Activated CD8-positive, alpha-beta memory T cell treated with anti-CD3 and anti-CD28 coated beads, Interleukin-2, amount 50 U/mL, for 24 hours (primary cell): ENCODE measurements around the gene C20orf96.
A peak's percentile ranks its signal among the peaks of the same experiment; 100 is the strongest.
"Not testable (repeated sequence)": the region's sequence is repeated elsewhere in the genome, so short reads cannot be mapped to it uniquely, and the experiment has no call there.

Experiments
- DNase-seq: peaks from one replicate; pipeline ENCODE4 v3.0.0-alpha.2; 2020; ENCODE audit errors: extremely low read depth

C20orf96 gene, protein sequence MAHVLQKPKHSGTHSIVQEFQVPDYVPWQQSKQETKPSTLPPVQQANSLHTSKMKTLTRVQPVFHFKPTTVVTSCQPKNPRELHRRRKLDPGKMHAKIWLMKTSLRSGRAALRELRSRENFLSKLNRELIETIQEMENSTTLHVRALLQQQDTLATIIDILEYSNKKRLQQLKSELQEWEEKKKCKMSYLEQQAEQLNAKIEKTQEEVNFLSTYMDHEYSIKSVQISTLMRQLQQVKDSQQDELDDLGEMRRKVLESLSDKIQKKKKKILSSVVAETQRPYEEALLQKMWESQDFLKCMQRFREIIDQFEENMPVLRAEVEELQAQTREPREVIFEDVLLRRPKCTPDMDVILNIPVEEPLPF

DNA sequence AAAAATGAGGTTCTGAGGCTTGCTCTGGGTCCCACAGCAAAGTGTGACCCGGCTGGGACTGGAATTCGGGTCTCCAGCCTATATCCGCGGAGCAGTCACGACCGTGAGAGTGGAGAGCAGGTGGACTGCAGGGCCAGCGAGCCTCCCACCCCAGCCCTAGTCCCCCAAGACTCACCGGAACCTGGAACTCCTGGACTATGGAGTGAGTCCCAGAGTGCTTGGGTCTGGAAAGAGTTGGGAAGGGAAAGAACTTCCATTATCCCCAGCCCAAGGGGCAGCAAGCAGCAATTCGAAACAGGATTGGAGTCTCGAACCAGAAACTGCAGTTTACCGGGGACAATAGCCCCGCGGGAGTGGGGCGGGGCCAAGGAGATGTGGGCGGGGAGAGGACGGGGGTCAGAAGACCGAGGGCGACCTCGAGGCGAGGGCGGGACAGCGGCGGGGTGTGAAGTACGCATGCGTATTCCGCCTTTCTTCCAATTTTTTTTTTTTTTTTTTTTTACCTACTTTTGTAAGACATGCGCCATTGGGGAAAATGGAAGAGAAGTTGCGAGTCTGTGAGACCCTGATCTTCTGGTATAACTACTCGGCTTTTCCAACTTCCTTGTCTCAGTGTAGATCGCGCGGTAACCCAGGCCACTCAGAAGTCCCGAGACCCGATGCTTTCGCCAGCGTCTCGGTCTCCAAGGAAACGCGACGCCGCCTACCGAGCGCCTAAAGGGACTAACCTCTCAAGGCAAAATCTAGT is at the start of gene C20orf96:
C20orf96 (minus strand) TSS at position 667 of the 748 bp plus-strand sequence; CDS start at position 527, 140 bp downstream.
- peak; percentile 64 for DNase-seq

DNA sequence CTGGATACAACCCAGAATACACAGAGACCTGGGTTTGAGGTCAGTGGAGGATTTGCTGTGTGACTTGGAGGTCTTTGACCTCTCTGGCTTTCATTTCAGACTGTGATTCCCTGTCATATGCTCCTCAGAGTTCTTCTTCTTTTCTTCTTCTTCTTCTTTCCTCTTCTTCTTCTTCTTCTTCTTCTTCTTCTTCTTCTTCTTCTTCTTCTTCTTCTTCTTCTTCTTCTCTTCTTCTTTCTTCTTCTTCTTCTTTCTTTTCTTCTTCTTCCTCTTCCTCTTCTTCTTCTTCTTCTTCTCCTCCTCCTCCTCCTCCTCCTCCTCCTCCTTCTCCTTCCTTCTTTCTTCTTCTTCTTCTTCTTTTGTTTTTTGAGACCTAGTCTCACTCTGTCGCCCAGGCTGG is 45.5 kb upstream of the C20orf96 start:
- DNase-seq, result not testable (repeated sequence)

DNA sequence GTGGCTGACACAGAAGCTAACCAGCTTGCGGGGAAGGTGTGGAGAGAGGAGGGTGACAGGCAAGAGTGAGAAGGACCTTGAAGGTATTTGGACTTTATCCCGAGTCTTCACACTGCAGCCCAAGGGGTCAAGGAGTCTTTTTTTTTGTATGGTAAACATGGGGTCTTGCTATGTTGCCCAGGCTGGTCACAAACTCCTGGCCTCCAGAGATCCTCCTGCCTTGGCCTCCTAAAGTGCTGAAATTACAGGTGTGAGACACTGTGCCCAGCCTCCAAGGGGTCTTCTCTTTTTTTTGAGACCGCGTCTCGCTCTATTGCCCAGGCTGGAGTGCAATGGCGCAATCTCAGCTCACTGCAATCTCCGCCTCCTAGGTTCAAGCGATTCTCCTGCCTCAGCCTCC is 44.0 kb upstream of the C20orf96 start:
- DNase-seq, result no peak

DNA sequence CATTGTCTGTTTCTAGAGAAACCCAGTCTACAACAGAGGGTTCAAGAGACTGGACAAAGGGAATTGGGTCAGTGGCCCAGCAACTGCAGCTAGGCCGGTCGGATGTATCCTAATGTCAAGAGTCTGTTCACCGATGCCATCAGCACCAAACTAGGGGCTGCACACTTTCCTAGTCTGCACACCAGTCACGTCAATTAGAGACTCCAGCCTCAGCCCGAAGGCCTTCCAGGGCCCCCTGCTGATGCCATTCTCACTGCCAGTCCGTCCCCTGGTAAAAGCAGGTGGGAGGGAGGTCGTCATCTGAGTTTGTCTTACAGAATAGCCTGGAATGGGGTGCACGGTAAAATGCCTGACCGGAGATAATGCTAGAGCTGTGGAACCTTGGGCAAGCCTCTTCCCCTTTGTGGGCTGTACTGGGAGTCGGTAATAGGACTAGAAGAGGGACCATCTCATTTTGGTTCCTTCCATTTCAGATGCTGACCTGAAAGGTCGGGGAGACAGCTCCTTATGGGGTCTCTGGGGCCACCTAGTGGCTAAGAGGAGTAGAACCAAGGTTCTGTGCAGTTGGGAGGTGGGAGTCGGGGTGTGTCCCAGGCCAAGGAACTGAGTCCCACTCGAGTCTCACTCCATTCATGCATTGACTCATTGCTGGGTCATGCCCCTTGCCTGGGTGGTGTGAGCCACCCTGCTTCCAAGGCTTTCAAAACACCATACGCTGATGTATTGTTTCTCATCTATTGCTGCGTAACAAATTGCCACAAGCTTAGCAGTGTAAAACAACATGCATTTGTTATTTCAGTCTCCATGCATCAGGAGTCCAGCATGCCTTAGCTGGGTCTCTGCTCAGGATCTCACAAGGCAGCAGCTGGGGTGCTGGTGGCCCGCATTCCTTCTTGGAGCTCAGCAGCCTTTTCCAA is 39.9 kb upstream of the C20orf96 start:
- no peak for DNase-seq

DNA sequence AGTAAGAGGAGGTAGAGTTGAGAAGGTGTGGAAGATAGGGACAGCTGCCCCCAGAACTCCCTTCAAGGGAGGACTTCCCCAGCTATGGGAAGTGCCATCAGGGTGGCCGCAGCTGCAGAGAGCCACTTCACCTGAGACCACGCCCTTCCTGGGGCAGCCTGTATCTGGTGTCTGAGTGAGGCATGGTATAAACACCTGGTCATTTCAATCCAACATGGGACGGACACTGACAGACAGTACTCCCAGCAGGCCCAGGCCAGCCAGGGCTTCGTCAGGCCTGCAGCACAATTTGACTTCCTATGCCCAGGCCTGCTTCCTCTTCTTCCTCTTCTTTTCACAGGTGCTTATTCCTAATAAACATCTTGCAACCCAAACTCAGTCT is 39.3 kb upstream of the C20orf96 start:
- DNase-seq, result no peak

DNA sequence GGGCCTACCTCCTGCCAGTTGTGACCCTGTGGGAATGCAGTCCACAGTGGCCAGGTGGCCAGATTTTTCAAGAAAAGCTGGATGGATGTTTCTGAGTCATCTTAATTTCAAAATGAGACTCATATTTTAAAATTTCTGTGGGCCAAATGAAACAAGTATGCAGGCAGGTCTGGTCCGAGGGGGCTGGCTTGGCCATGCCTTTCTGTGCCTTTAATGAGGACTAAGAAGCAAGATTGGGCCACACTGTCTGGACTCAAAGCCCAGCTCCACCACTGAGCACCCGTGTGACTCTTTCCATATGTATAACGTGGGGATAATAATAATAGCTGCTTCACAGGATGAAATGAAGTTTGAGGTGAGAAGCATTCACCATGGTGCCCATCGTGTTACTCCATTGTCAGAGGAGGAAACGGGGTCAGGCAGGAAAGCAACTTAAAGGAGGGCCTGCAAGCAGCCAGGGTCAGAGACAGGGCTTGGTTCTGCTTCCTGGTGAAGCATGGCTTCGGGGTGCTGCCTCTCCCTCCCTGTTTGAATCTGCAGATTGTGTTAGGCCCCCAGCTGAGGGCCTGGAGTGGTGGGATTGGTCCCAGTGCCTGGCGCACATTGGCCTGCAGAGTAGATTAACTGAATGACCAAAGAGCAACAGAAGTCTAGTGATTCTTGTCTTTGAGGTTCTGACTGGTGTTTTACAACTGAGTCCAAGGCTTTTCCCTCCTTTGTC is 38.6 kb upstream of the C20orf96 start:
- DNase-seq, result no peak

DNA sequence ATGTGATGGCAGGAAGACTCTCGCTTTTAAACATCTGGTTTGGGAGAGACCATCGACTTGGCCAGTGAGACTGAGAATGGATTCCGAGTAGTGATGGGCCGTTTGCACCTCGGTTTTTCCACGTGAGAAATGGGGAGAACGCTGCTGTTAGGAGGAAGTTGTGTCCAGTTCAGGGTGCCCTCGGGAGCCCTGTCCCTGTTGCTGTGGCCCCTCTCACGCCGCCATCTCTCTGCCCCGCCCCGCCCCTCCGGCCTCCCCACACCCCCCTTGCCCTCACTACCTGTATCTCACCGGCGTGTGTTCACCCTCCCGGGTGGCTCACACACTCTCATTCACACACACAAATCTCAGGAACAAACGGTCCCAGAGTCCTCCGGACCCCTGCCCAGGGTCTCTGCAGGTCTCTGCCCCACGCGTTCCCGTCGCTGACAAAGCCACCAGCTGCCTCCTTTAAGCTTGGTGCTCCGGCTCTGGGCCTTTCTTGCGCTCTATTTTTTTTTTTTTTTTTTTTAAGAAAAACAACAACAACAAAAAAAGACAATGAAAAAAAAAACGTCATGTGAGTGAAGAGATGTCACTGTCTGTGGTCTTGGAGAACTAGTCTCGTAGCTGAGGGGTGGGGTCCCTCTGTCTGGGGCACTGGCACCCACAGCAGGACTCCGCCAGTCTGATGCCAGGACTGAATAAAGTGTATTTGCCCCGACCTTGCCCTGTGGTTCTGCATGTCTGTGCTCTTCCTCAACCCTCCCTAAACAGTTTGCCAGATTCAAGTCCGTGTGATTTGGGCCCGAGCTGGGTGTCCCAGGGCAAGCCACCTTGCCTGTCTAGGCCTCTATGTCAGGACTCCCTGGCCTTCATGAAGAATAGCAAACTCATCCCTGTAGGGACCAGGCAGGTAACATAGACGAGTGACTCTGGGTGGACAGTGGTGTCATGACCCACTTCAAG is 37.8 kb upstream of the C20orf96 start:
- no peak for DNase-seq

DNA sequence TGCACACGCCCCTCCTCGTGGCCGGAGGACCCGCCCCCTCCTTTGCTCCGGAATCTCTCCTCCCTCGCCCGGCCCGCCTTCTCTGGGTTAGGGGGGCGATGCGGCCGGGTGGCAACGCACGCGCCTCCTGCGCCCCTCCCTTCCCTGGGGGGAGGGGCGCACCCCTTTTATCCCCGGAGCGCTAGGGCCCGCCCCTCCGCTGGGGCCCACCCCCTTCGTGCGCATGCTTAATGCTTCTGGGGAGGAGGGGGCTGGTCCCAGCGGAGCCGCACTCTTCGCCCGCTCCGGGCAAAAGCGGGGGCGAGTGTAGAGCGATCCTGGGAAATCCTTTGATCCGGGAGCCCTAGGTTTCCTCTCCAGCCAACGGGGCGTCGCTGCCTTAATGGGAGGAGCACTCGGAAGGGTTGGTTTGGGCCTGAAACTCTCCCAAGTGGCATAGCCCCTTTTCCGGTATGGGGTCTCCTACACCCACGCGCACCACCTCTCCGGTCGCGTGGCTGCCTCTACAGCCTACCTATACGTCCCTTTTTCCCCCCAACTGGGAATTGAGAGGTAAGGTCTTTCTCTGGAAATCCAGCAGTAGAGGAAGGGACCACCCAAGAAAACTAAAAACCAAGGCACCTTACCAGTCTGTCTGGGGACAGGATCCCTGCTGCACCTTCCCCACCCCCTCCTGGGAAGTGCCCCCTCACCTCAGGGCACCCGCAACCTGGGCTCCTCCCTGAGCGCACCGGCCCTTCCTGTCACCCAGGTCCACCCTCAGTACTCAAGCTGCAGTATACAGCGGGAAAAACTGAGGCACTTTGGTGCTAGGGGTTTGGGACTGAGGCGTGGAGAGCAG is 36.9 kb upstream of the C20orf96 start:
- peak; percentile 38 for DNase-seq

DNA sequence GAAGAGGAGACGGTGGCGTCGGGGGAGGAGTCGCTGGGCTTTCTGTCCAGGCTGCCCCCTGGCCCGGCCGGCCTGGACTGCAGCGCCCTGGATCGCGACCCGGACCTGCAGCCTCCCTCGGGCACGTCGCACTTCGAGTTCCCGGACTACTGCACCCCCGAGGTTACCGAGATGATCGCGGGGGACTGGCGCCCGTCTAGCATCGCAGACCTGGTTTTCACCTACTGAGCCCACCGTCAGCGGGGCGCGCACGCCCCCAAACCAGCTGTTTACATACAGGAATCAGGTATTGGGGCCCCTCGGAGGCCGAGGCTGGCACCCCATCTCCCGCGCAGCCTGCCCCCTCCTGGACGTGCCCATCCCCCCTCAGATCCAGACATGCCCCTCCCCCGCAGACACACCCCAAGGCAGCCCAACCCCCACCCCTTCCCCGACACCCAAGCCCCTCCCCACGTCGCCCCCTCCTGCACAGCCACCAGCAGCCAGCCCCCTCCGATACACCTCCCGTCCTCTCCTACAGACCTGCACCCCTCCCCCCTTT is 36.2 kb upstream of the C20orf96 start:
- DNase-seq, result no peak

DNA sequence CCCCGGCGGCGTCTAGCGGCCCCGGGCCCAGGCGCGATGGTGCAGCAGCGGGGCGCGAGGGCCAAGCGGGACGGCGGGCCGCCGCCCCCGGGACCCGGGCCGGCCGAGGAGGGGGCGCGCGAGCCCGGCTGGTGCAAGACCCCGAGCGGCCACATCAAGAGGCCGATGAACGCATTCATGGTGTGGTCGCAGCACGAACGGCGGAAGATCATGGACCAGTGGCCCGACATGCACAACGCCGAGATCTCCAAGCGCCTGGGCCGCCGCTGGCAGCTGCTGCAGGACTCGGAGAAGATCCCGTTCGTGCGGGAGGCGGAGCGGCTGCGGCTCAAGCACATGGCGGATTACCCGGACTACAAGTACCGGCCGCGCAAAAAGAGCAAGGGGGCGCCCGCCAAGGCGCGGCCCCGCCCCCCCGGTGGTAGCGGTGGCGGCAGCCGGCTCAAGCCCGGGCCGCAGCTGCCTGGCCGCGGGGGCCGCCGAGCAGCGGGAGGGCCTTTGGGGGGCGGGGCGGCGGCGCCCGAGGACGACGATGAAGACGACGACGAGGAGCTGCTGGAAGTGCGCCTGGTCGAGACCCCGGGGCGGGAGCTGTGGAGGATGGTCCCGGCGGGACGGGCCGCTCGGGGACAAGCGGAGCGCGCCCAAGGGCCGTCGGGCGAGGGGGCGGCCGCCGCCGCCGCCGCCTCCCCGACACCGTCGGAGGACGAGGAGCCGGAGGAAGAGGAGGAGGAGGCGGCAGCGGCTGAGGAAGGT is 35.5 kb upstream of the C20orf96 start:
- DNase-seq, result no peak

DNA sequence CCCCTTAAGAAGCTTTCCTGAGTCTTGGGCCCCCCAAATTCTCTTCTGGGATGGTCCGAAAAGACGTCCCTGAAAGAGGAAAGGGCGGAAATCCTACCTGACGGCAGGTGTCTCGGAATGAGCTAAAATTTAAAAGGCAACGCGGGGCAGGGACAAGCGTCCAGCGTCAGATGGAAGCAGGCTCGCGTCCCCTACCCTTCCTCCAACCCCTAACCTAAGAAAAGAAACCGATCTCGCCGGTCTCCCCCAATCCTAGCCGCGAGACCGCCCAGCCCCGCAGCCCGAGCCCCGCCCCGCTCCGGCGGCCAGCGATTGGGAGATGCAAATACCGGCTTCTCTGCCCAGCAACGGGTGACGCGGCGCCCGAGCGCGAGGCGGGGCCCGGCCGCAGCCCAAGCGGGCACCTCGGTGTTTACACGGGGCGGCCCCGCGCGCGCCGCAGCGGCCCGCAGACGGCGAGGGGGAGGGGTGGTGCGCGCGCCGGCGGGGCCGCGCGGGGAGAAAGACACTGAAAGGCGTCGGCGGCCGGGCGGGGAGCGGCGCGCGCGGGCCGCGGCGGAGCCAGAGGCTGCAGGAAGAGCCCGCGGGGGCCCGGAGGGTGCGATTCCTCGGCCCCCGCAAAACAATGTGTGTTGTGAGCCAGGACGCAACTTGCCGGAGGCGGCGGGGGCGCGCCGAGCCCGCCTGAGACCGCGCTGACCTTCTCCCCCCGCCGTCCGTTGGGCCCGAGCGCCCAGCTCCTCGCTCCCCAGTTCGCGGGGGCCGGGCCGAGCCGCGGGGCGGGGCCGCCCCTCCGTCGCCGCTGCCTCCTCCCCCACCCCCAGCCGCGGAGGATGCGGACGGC is 34.7 kb upstream of the C20orf96 start, which contains the start of gene SOX12:
SOX12 (plus strand) TSS at position 508 of the 844 bp plus-strand sequence. CDS start 373 bp downstream, outside the sequence.
- DNase-seq, result peak; percentile 91

DNA sequence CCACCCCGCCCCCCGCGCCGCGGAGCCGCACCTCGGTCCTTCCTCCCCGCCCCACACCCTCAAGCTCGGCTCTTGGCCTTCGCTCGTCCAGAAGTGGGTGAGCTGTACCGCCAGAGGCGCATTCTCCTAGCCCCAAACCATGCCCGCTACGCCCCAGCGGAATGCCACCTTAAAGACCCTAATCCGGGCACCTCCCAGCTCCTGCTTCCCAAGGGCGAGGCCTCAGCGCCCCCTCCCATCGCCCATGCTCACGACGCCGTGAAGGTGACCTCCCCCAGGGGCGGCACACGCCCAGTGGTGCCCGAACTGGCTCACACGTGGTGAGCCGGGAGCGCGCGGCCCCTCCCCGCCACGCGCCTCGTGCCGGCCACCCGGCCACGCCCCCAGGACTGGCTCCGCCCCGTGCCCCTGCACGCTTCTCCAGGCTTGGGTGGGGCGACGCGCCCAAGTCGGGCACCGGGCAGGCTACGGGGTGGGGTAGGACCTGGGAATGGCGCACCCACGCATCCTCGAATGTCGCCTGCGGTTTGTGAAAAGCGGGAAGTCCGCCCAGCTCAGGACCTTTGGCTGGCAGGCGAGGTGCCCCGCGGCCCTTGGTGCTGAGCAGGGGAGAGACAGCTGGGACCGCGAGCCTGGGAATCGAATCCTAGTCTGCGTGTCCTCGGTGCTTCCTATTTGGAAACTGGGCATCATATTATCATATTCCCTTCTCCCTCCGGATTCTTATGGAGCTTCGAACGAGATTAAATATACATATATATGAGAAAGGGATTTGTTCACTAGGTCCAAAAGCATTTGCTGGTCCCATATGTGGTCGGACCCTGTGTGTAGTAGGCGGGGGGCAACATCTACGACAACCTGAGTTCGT is 33.9 kb upstream of the C20orf96 start:
- peak; percentile 64 for DNase-seq

DNA sequence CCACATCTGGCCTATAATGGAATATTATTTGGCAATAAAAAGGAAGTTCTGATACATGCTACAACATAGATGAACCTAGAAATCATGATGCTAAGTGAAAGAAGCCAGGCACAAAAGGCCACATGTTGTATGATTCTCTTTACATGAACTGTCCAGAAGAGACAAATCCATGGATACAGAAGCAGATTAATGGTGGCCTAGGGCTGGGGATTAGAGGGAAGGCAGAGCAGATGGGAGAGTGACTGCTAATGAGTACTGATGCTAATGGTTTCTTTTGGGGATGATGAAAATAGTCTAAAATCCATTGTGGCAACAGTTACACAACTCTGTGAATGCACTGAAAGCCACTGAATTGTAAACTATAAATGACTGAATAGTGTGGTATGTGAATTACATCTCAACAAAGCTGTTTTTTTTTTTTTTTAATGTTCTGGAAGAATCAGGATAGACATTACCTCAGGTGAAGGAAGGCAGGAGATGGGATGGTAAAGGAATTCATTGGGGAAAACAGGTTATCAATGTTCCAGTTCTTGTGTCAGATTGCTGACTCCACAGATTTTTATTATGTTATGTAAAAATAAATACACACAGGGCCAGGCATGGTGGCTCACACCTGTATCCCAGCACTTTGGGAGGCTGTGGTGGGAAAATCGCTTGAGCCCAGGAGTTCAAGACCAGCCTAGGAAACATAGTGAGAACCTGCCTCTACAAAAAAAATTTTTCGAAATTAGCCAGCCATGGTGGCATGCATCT is 25.9 kb upstream of the C20orf96 start:
- DNase-seq, result no peak

DNA sequence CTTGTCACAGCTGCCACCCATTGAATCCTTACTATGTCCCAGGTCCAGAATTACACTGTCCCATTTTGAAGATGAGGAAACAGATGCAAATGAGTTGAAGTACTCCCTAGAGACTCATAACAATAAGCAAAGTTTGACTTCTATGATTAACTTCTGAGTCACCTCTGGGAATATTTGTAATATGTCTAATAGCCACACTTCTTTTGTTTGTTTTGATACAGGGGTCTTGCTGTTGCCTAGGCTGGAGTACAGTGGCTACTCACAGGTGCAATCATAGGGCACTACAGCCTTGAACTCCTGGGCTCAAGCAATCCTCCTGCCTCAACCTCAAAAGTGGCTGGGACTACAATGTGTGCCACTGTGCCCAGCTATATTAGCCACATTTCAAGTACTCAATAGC is 23.4 kb upstream of the C20orf96 start:
- DNase-seq, result no peak

DNA sequence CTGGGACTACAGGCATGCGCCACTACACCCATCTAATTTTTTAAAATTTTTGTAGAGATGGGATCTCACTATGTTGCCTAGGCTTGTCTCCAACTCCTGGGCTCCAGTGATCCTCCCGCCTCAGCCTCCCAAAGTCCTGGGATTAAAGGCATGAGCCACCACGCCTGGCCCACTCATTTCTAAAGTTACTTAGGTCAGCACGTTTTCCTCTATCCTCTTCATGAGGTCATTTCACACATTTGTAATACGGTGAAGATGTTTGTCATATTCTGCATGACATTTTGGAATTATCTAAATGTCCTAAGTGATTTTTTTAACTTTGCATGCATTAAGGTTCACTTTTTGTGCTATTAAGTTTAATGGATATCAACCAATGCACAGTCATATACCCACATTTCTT is 22.9 kb upstream of the C20orf96 start:
- DNase-seq, result no peak

DNA sequence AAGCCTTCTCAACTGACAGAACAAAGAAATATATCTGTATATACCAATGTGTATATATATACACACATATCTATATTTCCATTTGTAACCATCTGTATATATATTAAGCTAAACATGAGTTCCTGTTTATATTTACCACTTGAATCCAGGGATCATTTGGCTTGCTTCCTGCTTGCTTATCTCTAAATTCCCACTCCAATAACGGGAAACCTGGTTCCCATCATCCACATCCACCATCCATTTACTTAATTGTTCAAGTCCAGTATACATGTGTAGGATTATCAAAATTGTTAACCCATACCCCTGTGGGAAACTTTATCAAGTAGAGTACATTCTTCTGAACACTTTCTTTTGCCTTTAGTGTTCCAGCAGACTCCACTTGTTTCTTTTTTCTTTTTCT is 22.3 kb upstream of the C20orf96 start:
- DNase-seq, result no peak
